ENCODE measurements around the gene PDE11A.

PDE11A gene

DNA sequence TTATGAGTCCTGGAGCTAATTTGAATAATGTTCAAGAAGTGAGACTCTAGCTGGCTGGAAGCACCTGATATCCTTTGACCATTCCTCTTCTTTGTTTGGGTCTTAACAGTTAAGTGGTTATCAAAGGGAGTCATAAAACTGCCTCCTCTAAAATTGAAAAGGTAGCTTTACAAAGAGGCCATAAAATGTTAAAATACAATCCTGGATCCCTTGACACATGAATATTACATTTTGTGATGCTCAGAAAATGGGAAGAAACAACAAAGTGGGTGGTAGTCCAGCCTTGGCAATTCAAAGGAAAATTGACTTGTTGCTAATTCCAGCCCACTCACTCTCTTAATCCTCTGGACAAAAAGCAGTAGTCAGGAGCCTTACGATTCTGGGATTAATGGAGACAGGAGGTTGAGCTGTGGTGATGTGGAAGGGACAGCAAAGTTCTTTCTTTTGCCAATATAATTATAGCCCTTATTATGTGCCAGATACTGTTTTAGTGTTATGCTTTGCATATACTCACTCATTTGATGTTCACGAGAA lies 339.2 kb downstream of the PDE11A start:
- no peak overlapping the region for H3K4me3 Mint-ChIP-seq
- no peaks in the 10 kb centered on the region for H3K9me3 Mint-ChIP-seq
- no peak for DNase-seq
- no peak for ATAC-seq
- H3K27me3 Mint-ChIP-seq: peaks cover 17% of the 10 kb centered on the region
- H3K27ac Mint-ChIP-seq: no peak overlapping the region
- H3K4me1 Mint-ChIP-seq: no peaks in the 10 kb centered on the region
- no peaks in the 10 kb centered on the region for H3K36me3 Mint-ChIP-seq (ENCODE audit: low read depth)

DNA sequence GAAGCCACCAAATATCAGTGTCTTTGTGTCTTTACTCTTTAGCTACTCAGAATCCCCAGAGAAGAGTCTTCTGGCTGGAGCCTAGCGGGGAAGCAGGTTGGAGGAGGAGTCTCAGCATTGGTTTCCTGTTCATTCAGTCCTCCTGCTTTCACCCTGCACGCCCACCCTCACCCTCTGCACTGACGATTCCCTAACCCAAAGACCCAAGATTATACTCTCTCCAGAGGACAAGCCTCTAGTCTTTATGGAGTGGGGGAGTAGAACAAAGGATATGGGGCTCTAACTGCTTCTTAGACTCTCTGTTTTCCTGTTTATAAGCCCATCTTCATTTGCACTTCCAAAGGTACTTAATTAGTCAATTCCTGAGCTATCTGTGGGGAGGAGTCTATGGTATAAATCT lies 341.2 kb downstream of the PDE11A start:
- DNase-seq: no peak
- no peaks in the 10 kb centered on the region for H3K9me3 Mint-ChIP-seq
- H3K36me3 Mint-ChIP-seq (ENCODE audit: low read depth): no peaks in the 10 kb centered on the region
- ATAC-seq: no peak
- H3K27ac Mint-ChIP-seq: no peak overlapping the region
- H3K4me3 Mint-ChIP-seq: no peak overlapping the region
- peaks cover 23% of the 10 kb centered on the region for H3K27me3 Mint-ChIP-seq
- no peaks in the 10 kb centered on the region for H3K4me1 Mint-ChIP-seq

DNA sequence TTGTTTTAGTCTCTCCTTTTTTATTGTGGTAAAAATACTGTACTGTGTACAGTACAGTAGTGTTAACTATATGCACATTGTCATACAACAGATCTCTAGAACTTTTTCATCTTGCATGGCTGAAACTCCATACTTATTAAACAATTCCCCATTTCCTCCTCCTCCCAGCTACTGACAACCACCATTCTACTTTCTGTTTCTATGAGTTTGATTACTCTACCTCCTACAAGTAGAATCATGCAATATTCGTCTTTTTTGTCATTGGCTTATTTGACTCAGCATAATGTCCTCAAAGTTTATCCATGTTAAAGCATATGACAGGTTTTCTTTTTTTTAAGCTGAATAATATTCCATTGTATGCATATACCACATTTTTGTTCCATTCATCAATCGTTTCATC lies 341.8 kb downstream of the PDE11A start:
- no peak overlapping the region for H3K27ac Mint-ChIP-seq
- peaks cover 24% of the 10 kb centered on the region for H3K27me3 Mint-ChIP-seq
- no peak for DNase-seq
- H3K9me3 Mint-ChIP-seq: no peaks in the 10 kb centered on the region
- H3K36me3 Mint-ChIP-seq (ENCODE audit: low read depth): no peaks in the 10 kb centered on the region
- ATAC-seq: no peak
- H3K4me3 Mint-ChIP-seq: no peak overlapping the region
- H3K4me1 Mint-ChIP-seq: no peaks in the 10 kb centered on the region

DNA sequence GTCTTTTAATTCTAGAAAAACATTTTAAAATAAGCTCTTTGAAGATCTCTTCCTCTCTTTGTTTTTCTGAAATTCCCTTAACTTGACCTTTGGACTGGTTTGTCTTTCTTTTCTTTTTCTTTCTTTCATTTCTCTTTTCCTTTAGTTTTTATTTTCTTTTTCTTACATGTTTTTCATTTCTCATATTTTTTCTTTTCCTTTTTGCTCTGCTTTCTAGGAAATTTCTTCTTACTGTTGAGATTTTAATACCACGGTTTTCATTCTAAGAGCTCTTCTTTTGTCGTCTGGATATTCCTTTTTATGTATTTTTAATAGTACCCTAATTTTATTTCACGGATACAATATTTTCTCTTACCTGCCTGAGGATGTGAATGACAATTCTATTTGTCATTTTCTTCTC lies 342.2 kb downstream of the PDE11A start:
- no peaks in the 10 kb centered on the region for H3K36me3 Mint-ChIP-seq (ENCODE audit: low read depth)
- no peak overlapping the region for H3K4me3 Mint-ChIP-seq
- peaks cover 24% of the 10 kb centered on the region for H3K27me3 Mint-ChIP-seq
- no peak for ATAC-seq
- no peak overlapping the region for H3K27ac Mint-ChIP-seq
- no peak for DNase-seq
- H3K9me3 Mint-ChIP-seq: no peaks in the 10 kb centered on the region
- no peaks in the 10 kb centered on the region for H3K4me1 Mint-ChIP-seq

DNA sequence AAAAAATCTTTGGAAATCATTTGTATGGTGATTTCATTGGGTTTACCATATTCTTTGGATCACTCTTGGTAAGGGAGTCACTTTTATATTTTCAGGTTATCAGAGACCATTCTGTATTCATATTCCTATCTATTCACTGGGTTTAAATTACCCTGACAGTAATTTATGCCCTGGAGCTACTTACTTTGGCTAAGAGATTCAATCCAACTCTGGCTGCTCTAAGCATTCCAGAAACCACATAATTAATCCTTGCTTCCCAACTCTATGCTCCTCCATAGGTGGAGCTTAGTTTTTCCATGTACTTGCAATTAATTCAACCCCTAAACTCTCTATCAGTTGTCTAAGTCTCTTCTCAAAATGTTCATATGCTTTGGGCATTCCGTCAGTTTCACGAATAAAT lies 343.7 kb downstream of the PDE11A start:
- DNase-seq (no peak), ATAC-seq (no peak)
- no peak overlapping the region for H3K4me3 Mint-ChIP-seq
- no peaks in the 10 kb centered on the region for H3K4me1 Mint-ChIP-seq
- H3K36me3 Mint-ChIP-seq (ENCODE audit: low read depth): no peaks in the 10 kb centered on the region
- no peak overlapping the region for H3K27ac Mint-ChIP-seq
- peaks cover 27% of the 10 kb centered on the region for H3K27me3 Mint-ChIP-seq
- no peaks in the 10 kb centered on the region for H3K9me3 Mint-ChIP-seq

DNA sequence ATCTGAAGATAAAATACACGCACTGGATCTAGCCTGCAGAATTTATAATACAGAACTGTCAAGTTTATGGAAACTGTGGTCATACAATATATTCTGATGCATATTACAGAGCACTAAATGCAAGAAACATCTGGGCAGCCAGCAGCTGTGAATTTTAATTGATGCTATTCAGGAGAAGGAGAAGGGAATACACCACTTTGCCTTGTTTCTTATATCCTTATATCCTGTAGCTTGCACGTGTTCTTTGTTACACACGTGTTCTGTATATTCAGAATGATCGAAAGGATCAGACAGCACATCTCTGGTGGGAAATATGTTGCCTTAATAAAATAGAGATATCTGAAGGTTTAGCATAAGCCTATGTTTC lies 344.2 kb downstream of the PDE11A start:
- no peak overlapping the region for H3K27ac Mint-ChIP-seq
- no peak overlapping the region for H3K4me3 Mint-ChIP-seq
- no peaks in the 10 kb centered on the region for H3K36me3 Mint-ChIP-seq (ENCODE audit: low read depth)
- H3K27me3 Mint-ChIP-seq: peaks cover 27% of the 10 kb centered on the region
- DNase-seq (no peak), ATAC-seq (no peak)
- no peaks in the 10 kb centered on the region for H3K4me1 Mint-ChIP-seq
- H3K9me3 Mint-ChIP-seq: no peaks in the 10 kb centered on the region

DNA sequence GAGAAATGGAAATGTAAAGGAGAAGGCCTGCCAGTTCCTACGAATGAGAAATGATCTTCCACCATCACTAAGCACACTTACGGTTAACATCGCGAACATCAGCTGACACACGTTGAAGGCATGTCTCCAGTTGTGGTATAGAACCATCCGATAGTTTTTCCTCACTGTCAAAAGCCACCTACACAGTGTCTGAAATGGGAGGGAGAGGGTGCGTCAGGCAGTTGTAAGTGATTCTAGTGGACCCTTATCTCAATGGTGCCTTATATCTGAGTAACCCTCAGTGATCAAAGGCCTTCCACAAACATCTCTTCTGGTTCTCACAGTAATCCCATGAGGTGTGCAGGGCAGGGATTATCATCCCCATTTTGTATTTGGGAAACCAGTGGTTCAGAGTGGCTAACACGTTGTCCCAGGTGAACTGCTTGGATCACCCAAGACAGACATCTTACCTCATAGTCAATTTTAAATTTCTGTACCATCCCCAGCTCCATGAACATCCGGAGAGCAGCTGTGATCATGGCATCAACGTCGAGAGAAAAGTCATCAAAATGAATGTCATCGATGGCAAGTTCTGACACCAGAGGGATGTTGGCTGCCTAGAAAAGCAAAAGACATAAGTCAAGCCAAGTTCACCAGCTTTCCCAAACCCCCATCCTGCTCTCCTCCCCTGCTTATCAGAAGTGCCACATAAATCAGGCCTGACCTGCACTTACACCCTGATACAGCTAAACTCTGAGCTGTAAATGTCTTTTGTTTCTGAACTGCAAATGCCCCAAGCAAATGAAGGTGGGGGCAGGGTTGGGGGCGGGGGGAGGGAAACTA lies 344.8 kb downstream of the PDE11A start:
- ATAC-seq (no peak), DNase-seq (no peak)
- H3K9me3 Mint-ChIP-seq: no peaks in the 10 kb centered on the region
- H3K4me3 Mint-ChIP-seq: no peak overlapping the region
- H3K27ac Mint-ChIP-seq: no peak overlapping the region
- peaks cover 27% of the 10 kb centered on the region for H3K27me3 Mint-ChIP-seq
- H3K4me1 Mint-ChIP-seq: no peaks in the 10 kb centered on the region
- no peaks in the 10 kb centered on the region for H3K36me3 Mint-ChIP-seq (ENCODE audit: low read depth)

DNA sequence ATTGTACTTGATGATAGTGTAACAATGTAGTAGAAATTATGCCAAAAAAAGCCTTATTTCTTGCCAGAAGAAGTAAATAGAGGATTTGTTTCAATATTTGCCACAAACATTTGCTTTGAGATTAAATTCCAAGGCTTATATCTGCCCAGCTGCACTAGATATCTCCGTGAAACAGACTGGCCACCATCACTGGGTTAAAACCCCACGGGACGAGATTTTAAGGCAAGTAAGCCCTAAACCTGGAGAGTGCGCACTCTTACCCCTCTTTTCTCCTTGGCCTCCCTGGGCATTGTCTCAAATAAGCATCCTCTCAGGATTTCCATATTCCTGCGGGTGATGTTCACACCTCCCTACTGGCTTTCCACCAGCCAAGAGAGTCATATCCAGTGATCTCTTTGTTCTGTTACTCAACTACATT lies 345.6 kb downstream of the PDE11A start:
- Mint-ChIP-seq H3K4me1 (no peaks in the 10 kb centered on the region), H3K4me3 (no peak overlapping the region), H3K9me3 (no peaks in the 10 kb centered on the region), H3K27ac (no peak overlapping the region), H3K27me3 (peaks cover 23% of the 10 kb centered on the region), H3K36me3 (ENCODE audit: low read depth) (no peaks in the 10 kb centered on the region)
- DNase-seq (no peak), ATAC-seq (no peak)

DNA sequence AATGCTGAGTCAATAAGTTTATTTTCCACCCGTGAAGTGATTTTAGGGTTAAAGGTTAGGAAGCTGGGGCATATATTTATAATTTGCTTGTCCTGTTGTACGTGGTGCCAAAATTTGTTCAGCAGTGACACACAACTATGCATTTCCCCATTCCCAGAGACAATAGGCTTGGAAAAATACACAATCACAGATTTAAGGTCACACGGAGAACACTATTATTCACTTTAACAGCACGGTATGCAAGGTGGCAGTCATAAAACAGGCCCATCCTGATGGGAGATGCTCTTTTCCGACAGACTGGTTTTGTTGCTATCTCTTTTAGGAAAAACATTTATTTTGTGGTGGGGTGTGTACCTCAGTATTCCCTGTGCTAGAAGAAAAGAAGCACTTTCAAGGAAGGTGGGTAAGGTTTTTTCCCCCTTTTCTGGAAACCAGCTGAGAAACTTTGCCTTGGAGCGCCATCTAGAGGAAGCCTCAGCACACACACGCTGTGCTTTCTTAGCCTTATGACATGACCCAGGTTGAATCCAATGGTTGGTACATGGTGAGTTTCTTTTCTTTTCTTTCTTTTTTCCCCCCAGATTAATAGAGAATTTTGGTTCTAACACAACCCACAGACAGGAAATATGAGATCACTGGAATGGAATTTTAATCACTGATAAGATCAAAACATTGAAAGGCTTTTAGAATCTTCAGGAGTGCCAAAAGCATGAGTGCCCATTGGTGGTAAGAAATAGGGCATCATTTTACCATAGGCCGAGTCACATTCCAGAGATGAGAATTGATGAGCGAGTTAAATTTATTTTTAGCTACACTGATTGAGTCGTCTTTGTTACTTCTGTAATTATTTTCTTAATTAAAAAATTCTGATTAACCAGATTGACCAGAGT lies 347.9 kb downstream of the PDE11A start:
- peak; percentile 43 for DNase-seq
- ATAC-seq: peak; percentile 65
- Mint-ChIP-seq H3K4me3 (no peak overlapping the region), H3K27ac (no peak overlapping the region), H3K27me3 (peaks cover 16% of the 10 kb centered on the region), H3K4me1 (no peaks in the 10 kb centered on the region), H3K36me3 (ENCODE audit: low read depth) (no peaks in the 10 kb centered on the region), H3K9me3 (no peaks in the 10 kb centered on the region)

DNA sequence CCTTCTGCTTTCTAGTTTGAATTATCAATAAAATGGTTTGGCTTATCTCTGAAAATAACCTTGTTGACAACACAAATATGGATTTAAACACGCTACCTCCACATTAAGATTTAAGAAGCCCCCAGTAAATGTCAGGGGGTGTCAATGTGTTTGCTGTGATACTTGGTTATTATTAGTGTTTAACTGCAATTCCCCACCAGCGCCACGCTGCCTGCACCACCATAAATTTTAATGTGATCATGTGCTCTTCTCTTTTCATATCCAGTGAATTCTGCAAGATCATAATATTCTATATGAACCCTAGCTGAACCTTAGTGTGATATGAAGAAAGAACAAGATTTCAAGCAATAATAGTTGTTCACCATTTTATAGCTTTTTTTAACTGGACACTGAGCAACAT lies 349.3 kb downstream of the PDE11A start:
- no peaks in the 10 kb centered on the region for H3K4me1 Mint-ChIP-seq
- ATAC-seq (no peak), DNase-seq (no peak)
- H3K36me3 Mint-ChIP-seq (ENCODE audit: low read depth): no peaks in the 10 kb centered on the region
- H3K9me3 Mint-ChIP-seq: no peaks in the 10 kb centered on the region
- no peak overlapping the region for H3K4me3 Mint-ChIP-seq
- no peak overlapping the region for H3K27ac Mint-ChIP-seq
- H3K27me3 Mint-ChIP-seq: peaks cover 12% of the 10 kb centered on the region

DNA sequence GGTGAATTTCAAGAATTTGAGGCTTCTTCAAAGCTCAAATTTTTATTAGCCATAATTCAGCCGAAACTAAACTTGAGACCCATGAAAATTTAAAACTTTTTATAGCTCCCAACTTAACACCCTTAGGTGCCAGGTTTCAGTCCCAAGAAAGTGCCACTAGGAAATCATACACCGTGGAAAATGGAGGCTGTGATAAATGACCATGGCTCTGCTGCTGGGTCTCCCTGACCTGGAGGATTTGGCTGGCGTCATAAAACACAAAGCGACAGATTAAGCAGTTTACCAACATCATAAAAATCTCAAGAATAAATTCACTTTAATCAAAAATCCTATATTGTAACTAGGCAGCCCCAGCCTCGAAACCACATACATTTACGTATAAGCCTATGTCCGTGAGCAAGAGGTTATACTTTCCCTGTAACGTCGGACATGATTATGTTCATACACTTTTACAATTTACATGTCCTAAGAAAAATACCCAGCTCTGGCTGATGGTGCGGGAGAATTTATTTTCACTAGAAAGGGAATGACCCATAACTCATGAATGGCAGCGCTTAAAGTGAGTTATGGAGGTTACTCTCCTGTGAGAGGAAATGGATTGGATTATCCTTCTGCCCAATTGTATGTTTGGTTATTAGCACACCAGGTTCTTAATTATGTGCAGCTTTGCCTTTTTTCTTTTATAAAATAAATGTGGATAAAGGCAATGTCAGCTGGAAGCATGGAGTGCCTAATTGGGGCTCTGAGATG lies 350.6 kb downstream of the PDE11A start:
- Mint-ChIP-seq H3K9me3 (no peaks in the 10 kb centered on the region), H3K27ac (no peak overlapping the region), H3K4me1 (no peaks in the 10 kb centered on the region), H3K36me3 (ENCODE audit: low read depth) (no peaks in the 10 kb centered on the region), H3K4me3 (no peak overlapping the region), H3K27me3 (peaks cover 9% of the 10 kb centered on the region)
- no peak for ATAC-seq
- no peak for DNase-seq

DNA sequence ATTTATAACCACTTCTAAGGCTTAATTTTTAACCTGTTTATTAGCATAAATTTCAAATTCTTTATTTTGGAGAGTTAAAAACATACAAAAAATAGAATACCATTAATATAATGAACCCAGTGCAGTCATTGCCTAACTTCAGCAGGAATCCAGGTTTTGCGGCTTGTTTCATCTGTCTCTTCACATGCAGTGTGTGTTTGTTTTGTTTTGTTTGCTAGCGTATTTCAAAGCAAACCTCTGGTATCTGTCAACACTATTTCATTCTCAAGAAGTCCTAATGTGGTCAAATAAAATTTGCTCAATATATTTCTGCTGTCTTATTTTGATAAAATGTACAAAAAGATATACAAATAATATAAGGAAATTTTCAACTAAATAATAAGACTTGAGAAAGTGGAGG lies 351.5 kb downstream of the PDE11A start:
- H3K27ac Mint-ChIP-seq: no peak overlapping the region
- no peaks in the 10 kb centered on the region for H3K9me3 Mint-ChIP-seq
- no peak for ATAC-seq
- H3K4me3 Mint-ChIP-seq: no peak overlapping the region
- DNase-seq: no peak
- peaks cover 5% of the 10 kb centered on the region for H3K27me3 Mint-ChIP-seq
- H3K36me3 Mint-ChIP-seq (ENCODE audit: low read depth): no peaks in the 10 kb centered on the region
- H3K4me1 Mint-ChIP-seq: no peaks in the 10 kb centered on the region

DNA sequence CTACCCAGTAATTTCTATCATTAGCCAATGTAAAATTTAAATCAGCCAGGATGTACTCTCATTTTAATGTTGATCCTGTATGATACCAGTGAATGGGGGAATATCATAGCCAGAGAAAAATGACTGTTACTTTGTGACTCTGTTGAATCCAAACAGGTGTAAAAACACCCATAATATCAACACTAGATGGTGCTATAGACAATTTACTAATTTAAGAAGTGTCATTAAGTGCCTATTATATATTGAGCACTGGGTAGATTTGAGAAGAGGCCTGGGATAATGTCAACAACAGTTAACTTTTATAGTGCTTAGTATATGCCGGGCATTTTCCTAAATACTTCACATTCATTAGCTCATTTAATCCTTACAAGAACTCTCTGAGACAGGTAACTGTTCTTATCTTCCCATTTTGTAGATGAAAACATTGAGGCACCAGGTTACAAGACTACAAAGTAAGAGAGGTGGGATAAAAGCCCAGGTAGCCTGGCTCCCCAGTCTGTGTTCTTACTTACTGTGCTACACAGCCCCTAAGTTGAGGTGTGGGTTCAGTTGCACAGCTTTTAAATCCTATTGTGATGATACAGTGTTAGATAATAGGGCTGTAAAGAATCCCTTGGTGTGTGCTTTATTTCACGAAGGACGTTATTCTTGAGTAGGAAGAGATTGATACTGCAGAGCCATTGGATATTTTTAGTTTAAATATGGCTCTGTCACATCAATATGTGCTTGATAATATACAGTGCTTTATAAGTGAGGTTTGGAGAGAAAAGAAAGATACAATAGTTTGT lies 354.6 kb downstream of the PDE11A start:
- DNase-seq: no peak
- Mint-ChIP-seq H3K27me3 (no peaks in the 10 kb centered on the region), H3K4me3 (no peak overlapping the region), H3K4me1 (no peaks in the 10 kb centered on the region), H3K36me3 (ENCODE audit: low read depth) (no peaks in the 10 kb centered on the region), H3K9me3 (no peaks in the 10 kb centered on the region), H3K27ac (no peak overlapping the region)
- ATAC-seq: no peak

DNA sequence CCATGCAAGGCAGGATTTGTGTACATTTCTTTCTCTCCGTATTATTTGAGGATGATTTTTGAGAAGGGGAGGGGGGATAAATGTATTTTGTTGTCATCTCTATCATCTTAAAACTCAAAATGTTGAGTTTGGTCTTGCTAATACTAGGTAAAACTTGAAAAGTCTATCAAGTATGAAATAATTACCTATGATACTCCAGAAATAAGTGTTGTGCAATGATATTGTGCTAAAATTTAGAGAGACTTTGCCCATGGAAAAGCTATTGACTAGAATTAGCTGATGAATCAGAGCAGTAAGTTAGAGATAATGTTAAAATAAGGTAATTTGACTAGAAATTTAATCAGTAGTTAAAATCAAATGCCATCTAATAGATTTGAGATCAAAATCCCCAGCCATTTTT lies 356.1 kb downstream of the PDE11A start:
- Mint-ChIP-seq H3K4me1 (no peaks in the 10 kb centered on the region), H3K4me3 (no peak overlapping the region), H3K36me3 (ENCODE audit: low read depth) (no peaks in the 10 kb centered on the region), H3K9me3 (no peaks in the 10 kb centered on the region), H3K27me3 (no peaks in the 10 kb centered on the region), H3K27ac (no peak overlapping the region)
- no peak for ATAC-seq
- no peak for DNase-seq

Data from activated naive CD8-positive, alpha-beta T cell treated with anti-CD3 and anti-CD28 coated beads, Interleukin-2, amount 50 U/mL, for 24 hours (primary cell).